Measurements from ENCODE around the gene TMEM270.

TMEM270 gene

DNA sequence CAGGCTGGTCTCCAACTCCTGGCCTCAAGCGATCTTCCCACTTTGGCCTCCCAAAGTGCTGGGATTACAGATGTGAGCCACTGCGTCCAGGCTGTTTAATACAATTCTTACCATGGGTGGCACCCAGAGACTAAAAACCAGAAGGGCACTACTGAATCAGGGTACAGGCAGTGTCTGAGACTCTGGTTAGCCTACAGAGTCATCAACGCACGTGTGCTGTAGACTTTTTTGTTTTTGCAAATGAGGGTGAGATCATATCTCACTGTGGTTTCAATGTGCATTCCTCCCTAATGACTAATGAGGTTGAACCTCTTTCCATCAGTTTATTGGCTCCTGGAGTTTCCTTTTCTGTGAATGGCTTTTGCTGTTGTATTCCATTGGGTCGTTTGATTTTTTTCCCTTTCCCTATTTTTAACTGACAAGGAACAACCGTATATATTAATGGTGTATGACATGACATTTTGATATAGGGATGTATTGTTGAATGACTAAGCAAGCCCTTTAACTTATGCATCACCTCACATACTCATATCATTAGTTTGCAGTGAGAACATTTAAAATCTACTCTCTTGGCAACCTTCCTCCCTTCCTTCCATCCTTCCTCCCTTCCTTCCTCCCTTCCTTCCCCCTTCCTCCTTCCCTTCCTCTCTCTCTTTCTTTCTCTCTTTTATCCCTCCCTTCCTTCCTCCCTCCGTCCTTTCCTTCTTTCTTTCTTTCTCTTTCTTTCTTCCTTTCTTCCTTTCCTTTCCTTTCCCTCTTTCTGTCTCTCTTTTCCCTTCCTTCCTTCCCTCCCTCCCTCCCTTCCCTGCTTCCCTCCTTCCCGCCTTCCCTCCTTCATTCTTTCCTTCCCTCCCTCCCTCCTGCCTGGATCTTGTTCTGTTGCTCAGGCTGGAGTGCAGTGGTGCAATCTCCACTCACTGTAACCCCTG lies 9.3 kb upstream of the TMEM270 start:
- H3K4me3 ChIP-seq (ENCODE audit: low read depth, low read length) = no peak overlapping the region
- DNase-seq = no peak
- H3K9me3 ChIP-seq = no peaks in the 10 kb centered on the region
- H3K36me3 ChIP-seq = no peaks in the 10 kb centered on the region
- peaks cover 8% of the 10 kb centered on the region for H3K27me3 ChIP-seq
- H3K4me1 ChIP-seq = no peaks in the 10 kb centered on the region
- TF ChIP-seq, protein P1, sequence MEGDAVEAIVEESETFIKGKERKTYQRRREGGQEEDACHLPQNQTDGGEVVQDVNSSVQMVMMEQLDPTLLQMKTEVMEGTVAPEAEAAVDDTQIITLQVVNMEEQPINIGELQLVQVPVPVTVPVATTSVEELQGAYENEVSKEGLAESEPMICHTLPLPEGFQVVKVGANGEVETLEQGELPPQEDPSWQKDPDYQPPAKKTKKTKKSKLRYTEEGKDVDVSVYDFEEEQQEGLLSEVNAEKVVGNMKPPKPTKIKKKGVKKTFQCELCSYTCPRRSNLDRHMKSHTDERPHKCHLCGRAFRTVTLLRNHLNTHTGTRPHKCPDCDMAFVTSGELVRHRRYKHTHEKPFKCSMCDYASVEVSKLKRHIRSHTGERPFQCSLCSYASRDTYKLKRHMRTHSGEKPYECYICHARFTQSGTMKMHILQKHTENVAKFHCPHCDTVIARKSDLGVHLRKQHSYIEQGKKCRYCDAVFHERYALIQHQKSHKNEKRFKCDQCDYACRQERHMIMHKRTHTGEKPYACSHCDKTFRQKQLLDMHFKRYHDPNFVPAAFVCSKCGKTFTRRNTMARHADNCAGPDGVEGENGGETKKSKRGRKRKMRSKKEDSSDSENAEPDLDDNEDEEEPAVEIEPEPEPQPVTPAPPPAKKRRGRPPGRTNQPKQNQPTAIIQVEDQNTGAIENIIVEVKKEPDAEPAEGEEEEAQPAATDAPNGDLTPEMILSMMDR (IDR thresholded peaks at IDR 0.05; ENCODE audit: low read depth, low read length) = no peak

DNA sequence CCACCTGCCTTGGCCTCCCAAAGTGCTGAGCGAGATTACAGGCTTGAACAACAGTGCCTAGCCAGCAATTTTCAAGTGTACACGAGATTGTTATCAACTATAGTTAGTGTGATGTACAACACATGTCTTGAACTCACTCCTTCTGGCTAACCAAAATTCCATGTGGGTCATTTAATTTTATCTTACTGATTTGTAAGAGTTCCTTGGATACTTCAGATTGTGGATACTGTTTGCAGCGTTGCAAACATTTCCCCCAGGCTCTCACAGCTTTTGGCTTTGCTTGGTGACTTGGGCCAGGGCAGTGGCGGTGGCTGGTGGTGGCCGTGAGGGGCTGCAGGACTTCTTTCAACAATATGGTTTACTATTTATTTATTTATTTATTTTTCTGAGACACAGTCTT lies 8.5 kb upstream of the TMEM270 start:
- Histone ChIP-seq H3K4me1 (no peaks in the 10 kb centered on the region), H3K36me3 (no peaks in the 10 kb centered on the region), H3K9me3 (no peaks in the 10 kb centered on the region), H3K4me3 (ENCODE audit: low read depth, low read length) (no peak overlapping the region), H3K27me3 (peaks cover 12% of the 10 kb centered on the region)
- no peak for DNase-seq
- TF ChIP-seq, protein P1 (IDR thresholded peaks at IDR 0.05; ENCODE audit: low read depth, low read length) = no peak

DNA sequence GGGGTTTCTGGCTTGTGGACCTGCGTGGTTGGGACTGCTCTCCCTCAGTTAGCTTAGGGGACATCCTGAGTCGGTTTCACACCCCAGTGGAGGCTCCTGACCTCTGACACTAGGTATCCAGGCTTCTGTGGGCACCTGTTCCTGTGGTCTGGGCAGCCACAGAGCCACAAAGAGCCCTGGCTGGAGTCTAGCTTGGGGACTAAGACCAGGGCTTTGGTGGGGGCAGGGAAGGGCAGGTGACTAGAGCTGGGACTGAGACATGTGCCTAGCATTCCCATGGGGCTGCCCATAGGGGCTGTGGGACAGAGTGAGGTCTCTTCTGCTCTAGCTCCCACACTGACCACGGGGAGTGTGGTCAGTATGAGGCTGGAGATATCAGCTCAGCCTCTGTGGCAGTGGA lies 4.0 kb upstream of the TMEM270 start:
- Histone ChIP-seq H3K27me3 (peaks cover 12% of the 10 kb centered on the region), H3K9me3 (no peaks in the 10 kb centered on the region), H3K4me3 (ENCODE audit: low read depth, low read length) (no peak overlapping the region), H3K36me3 (no peaks in the 10 kb centered on the region), H3K4me1 (no peaks in the 10 kb centered on the region)
- TF ChIP-seq, protein P1 (IDR thresholded peaks at IDR 0.05; ENCODE audit: low read depth, low read length) = no peak
- DNase-seq = no peak

DNA sequence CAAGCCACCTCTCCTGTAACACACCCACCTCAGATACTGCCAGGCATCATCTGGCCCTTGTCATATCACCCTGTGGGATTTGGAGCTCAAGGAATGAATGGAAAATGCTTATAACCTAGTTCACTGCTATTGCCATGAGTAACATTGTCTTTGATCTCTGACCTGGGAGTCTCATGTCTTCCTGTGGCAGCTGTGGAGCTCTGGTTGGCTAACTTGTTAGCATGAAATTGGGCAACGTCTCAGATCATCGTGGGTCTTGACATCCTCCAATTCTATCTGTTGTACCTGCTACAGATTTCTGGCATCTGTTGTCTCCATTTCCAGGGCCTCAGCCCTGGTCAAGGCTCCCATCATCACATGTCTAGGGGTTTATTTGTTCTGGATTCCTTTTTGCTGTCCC lies 2.2 kb upstream of the TMEM270 start:
- DNase-seq = no peak
- H3K4me1 ChIP-seq = no peaks in the 10 kb centered on the region
- no peaks in the 10 kb centered on the region for H3K36me3 ChIP-seq
- TF ChIP-seq, protein P1 (IDR thresholded peaks at IDR 0.05; ENCODE audit: low read depth, low read length) = no peak
- peaks cover 12% of the 10 kb centered on the region for H3K27me3 ChIP-seq
- no peak overlapping the region for H3K4me3 ChIP-seq (ENCODE audit: low read depth, low read length)
- no peaks in the 10 kb centered on the region for H3K9me3 ChIP-seq

DNA sequence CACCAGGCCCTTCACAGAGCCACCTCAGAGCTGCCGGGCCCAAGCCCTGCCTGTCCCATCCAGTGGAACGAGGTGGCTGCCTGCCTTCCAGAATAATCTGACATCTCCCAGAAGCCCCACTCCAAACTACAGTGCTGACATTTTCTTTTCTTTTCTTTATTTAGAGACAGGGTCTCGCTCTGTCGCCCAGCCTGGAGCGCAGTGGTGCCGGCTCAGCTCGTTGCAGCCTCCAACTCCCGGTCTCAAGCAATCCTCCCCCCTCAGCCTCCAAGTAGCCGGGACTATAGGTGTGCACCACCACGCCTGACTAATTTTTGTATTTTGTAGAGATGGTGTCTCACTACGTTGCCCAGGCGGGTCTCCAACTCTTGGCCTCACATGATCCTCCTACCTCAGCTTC lies 346 bp downstream of the TMEM270 start:
- H3K9me3 ChIP-seq = no peaks in the 10 kb centered on the region
- H3K4me1 ChIP-seq = 0 out of 2 replicates have a peak, but pooled peaks cover 2% of the 10 kb centered on the region
- DNase-seq = no peak
- TF ChIP-seq, protein P1 (IDR thresholded peaks at IDR 0.05; ENCODE audit: low read depth, low read length) = no peak
- no peaks in the 10 kb centered on the region for H3K36me3 ChIP-seq
- no peak overlapping the region for H3K4me3 ChIP-seq (ENCODE audit: low read depth, low read length)
- H3K27me3 ChIP-seq = peaks cover 6% of the 10 kb centered on the region; the same call in 1 of the 2 replicates
